Measurements from ENCODE around the gene BICC1.

BICC1 gene

DNA sequence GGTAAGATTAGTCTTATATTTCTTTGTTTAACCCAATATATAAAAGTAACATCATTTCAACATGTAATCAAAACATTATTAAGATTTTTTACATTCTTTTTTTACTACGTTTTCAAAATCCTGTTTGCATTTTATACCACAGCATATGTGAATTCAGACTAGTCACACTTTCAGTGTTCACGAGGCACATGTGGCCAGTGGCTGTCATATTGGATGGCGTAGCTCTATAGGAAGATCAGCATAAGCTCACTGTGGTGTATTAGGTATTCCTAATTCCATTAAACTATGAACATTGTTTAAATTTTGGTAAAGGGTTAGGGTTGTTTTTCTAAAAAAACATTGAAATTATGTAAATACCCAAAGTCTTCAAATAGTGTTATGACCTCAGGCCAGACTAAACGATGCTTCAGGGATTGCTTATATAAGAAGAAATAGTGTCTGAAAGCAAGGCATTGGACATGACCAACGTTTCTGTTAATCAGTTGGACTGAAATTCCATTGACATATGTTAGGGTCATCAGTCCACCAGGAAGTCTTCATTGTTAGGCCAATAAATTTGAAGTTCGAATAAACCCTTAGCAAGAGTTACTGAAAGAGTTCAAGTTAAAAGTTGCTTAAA is 97.0 kb downstream of the BICC1 start:
- no peak for DNase-seq

DNA sequence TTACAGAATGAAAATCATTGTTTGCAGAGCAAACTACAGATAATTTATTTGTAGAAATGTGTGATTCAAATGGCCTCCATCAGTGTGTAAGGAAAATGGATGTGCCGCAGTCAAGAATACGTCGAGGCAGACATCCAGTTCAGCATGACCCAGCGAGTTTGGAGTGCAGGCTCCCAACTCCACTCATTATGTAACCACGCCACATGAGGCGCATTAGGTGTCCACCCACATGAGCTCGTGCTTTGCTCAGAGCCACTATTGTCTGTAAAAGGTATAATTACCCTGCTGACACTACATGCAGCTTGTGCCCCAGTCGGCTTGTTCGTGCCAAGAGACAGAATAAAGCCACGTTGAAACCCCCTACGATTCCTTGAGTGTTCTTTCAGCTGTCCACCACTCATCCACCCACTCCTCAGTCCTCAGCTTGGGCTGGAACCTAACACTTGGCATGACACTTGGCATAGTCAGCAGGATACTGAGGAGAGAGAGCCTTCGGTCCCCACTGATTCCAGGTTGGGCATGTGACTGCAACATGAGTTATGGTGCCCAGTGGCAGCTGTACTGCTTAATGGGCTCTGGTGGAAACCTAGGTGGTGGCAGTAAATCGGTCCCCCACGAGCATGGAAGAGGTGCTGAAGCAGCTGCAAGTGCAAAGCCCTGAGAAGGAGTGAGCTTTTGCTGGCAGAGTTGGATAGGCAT is 102.7 kb downstream of the BICC1 start:
- no peak for DNase-seq

DNA sequence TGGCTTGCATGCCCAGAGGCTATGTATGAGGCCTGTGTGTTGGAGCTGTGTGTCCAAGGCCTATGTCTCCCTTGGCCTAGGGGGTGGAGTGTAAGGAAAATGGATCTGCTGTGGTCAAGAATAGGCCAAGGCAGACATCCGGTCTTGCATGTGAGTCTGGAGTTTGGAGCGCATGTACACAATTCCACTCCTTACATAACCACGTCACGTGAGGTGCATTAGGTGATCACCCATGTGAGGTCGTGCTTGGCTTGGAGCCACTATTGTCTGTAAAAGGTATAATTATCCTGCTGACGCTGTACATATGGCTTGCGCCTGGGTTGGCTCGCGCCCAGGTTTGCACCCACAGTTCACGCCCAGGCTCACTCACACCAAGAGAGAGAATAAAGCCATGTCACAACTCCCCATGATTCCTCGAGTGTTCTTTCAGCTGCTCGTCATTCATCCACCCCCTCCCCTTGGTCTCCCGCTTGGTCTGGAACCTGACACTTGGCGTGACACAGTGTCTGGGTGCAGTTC is 105.5 kb downstream of the BICC1 start:
- DNase-seq = no peak

DNA sequence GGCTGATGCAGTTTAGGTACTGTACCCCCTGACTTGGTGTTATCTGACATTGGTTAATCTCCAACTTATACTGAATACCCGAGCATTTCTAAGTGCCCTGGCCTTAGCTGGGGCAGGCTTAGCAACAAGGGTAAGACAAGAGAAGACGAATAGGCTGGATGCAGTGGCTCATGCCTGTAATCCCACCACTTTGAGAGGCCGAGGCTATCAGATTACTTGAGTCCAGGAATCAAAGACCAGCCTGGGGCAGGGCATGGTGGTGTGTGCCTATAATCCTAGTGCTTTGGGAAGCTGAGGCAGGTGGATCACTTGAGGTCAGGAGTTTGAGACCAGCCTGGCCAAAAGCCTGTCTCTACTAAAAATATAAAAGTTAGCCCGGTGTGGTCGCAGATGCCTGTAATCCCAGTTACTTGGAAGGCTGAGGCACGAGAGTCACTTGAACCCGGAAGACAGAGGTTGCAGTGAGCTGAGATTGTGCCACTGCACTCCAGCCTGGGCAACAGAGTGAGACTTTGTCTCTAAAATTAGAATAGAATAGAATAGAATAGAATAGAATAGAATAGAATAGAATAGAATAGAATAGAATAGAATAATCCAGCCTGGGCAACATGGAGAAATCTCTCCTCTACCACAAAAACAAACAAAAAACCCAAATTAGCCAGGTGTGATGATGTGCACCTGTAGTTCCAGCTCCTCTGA is 108.9 kb downstream of the BICC1 start:
- DNase-seq = no peak

DNA sequence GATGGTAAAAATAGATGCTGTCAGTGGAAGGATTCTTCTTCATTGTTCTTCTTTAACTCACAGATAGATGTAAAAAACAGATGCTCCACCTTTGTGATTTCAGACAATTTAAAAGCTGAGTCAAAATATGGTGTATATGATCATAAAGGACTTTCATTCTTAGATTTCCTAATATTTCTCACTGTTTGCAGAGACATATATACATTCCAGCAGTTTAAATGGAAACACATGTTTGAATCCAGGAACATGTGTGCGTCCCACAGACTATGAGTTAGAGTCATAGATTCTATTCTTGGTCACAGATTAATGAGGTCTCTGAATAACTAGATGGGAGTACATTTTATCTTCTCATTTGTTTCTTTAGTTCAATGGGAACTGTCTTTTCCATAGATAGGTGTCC is 109.6 kb downstream of the BICC1 start:
- DNase-seq = no peak

DNA sequence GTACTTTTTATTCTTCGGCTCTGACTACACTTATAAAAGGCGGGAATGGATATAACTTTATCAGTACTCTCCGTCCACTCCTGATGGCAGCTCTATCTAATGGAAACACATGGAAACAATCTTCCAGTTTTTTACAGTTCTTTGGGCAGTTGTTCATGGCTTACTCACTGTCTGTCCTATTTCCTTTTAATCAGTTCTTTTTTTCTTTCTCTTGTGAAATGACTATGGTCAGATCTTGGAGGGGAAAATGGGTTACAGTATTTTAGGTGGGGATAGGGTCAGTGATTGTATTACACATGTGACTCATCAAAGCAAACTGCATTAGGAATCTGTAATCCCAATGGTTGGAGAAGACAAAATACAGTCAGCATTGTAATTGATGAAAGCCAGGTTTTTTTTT is 112.4 kb downstream of the BICC1 start:
- no peak for DNase-seq

DNA sequence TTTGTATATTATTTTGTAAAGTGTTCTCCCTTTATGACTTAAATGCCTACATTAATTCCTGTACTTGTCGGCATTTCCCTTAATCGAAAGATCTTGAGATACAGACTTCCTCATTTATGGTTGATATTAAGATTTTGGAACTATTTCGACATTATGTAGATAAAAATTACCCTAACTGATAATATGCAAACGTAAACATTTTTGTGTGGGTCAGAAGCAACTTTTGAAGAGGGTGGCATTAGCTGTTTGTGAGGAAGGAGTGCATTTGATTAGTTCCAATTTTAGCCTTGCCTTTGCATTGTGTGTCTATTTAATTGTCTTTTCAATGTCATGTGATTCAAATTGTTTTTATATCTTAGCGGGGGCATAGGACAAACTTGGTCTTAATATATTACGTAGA is 114.7 kb downstream of the BICC1 start:
- DNase-seq = no peak

DNA sequence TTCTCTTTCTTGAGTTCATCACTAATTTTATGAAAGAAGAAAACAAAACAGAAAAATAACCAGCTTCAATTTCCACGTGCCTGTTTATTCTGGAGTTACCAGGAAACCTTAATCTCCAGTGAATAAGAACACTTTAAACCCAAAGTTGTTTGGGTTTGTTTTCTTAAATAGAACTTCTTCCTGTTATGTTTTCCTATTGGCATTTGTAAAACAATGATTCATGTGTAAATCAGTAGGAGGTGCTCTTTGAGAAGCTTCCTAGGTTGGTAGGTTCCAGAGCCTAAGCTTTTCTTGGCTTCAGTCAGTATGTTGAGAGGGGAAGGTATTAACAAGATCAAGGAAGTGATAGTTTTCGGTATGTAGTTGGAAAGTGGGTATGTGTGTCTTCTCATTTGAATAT is 119.0 kb downstream of the BICC1 start:
- DNase-seq = no peak

DNA sequence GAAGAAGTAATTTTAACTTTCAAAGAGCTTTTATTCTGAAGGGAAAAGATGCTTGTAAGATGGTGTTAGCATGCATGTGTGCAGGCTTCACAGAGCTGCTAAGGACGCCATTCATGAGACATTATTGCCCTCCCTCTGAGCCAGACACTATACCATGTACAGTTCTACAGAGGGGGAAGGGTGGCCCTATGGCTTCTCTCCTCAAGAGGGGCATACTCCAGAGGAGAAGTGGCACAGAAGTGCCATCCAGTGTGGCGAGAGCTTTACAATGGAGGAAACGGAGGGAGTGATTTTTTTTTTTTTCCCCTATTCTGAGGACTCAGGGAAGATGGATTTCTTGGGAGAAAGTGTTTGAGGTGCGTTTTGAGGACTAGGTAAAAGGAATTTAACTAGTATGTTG is 119.5 kb downstream of the BICC1 start:
- DNase-seq = no peak

DNA sequence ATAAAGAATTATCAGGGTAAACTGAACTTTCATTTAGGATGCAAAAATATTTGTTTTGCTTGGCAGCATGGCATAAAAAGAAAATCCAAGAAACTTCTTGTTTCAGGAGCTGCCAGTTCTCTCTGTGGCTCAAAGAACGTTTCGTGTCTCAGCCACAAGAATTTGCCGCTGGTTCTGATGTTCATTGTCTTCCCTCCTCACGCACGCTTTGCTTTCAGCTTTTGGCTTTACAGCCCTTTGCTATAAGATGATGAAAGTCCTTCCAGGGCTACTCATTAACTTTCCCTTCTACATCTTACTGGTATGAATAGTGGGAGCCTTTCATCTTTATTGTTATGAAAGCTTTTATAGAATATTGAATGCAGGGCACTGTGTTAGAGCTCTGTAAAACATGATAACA is 124.7 kb downstream of the BICC1 start:
- DNase-seq = no peak

DNA sequence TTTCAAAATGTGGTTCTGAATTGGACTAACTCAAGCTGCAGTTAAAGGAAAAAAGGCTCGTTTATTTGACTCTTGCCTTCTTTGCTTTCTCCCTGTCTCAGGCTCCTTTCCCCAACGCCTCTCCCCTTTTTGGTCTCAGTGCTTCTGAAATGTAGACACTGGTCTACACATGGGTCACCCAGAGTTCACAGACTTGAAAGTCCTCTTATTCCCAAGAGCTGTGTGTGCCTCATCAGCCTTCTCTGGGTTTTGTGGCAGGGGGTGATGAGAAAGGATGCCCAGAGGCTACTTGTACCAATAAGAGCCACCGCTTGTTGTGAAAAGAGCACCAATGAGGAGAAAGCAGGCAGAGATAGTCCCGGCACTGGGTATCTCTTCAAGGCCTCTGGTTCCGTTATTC is 125.7 kb downstream of the BICC1 start:
- no peak for DNase-seq

DNA sequence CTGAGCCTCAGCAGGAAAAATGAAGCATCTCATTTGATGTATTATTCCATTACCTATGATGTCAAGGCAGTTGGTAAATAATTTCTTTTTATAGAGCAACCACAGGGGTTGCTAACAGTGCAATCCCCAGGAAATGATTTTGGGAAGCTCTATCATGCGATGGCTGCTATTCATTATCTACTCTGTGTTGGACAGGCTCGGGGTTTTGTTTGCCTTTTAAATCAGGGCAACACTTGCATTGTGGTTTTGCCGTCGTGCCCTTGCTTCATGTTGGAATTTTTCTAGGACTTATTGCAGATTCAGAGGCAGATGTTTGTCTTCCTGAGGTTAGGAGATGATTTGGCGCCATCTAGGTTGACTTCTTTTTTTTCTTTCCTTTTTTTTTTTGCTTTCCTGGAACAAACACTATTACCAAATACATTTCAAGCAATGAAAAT is 128.4 kb downstream of the BICC1 start:
- no peak for DNase-seq

DNA sequence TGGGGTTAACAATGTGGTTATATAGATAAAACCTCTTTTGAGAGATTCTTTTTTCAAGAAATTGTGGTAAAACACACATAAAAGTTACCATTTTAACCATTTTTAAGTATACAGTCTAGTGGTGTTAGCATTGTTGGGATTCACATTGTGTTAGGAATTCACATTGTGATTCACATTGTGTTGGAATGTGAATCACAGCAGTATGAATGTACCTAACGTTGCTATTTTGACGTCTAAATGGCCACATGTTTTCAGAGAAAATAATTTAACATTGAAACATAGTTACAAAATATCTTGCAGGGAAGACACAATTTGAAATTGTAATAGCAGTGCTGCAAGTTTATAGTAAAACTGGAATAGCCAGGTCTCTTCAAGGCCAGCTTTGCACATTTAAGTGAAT is 129.0 kb downstream of the BICC1 start:
- no peak for DNase-seq

DNA sequence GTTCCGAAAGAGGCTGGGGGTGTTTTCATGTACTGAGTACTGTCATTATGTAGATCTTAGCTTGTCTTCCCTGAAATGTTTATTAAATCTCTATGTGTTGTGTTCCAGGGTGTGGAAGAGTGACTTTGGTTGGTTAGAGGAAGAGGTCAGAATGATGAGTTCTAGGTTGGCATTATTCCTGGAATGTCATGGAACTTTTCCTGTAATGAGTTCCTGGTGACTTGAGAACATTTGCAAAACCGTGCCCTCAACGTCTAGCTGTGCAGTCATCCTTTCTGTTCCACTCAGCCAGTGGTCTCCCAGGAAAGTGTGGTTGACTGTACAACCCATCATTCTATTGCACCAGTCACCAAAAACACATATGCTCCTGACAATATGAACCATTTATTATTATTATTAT is 129.6 kb downstream of the BICC1 start:
- DNase-seq = no peak

DNA sequence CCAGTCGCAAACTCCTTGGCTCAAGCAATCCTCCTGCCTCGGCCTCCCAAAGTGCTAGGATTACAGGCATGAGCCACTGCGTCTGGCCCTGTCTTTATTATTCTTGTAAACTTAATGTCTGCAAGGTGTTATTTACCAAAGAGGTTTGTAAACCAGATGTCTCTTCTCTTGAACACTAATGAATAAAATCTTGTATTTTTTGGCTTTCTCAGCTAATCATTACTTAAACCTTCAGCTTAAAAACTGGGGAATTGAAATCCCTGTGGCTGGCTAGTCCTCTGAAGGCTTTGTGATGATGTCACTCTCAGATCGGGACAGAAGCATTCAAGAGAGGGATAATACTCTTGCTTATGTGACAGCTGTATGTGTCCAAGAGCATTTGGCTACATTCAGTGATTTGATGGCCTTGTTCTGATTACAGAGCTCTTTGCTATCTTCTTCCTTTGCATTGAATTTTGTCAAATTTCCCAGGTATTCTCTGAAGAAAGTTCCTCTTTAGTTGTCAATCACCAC is 130.3 kb downstream of the BICC1 start:
- no peak for DNase-seq

DNA sequence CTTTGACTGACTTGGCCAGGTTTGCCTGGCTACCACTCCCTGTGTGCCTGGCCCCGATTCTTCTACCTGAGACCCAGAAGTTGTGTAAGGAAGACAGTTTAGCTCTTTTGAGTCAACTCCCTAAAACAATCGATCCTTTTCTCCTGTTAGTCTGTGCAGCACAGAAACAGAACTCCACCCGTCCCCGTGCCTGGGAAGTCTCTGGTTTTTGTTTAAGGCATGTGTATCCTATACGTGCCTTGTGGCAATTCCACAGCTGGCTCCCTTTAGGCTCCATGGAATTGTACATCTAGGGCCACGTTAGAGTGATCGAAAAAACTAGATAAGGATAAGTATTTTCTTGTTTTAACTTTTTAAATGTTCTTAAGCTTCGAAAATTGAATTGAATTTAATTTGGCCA is 131.6 kb downstream of the BICC1 start:
- no peak for DNase-seq

DNA sequence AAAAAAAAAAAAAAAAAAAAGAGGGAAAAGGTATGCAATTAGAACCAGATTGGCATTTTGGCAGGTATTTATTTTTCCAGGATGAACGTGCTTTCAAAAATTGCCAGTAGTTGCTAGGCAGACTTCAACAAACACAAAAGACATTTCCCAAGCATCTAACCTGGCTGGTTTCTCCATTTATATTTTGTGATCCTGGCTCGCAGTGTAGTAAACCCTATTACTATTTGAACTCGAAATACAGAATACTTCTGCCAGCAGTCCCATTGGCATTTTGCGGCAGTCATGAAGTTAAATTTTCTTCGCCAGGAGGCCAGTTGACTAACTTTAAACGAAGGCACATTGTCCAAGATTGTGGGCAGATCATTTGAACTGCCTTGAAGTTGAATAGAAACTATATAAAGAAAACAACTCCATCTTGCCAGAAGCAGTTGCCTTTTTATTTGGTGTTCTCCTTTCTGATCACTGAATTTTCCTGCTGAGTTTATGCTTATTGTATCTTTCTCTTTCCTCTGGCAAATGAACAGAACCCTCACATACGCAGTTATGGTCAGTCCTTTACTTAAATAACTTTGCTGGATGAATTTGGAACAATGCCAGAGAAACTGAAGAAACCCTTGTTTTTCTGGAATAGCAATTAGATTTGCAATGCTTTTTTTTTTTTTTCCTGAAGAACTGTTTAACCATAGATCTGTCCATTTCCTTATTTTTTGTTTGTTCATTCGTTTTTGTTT is 132.9 kb downstream of the BICC1 start:
- no peak for DNase-seq

DNA sequence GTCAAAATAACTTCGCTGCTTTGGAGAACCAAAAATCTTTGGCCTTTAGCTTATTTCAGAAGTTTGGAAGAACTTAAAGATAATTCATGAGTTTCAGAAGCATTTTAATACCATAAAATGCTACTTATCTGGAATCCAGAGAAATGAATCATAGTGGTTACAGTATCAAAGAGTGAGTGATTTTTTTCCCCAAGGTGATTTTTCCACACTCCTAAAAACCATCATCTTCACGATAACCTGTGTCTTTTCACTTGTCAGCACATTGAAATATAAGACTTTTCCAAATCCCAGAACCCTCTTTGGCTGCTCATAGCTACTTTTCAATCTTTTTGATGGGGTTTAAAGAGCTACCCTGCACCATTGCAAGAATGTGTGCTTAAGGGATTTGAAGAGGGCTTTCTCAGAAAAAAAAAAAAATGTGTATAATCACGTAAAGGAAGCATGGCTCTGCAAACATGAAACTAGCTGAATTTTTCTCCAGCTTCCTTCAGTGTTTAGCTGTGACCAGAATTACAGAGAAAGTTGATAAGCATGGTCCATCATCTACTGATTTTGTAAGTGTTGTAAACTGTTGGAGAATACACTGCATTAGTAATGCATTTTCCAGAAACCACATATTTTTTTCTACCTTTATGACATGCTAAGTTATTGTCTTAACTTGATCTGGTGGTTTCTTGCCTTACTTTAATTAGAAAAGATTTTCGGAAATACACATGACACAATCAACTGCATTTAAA is 134.9 kb downstream of the BICC1 start:
- DNase-seq = no peak

DNA sequence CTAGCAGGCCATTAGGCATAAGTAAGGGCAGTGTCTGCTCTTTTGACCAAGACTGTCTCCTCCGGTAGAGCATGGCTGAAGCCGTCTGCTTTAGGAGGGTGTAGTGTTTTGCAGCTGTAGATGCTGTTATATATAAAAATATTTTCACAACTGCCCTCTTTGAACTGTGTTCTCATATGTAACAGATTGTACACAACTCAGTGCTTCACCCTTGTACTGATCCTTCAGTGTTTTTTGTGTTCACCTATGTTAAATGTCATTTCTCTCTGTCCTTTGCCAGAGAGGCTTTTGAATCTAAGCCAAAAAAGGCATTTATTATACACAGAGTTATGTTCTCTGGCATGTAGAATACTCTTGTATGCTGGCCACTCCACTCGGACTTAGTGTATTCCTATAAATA is 135.5 kb downstream of the BICC1 start:
- no peak for DNase-seq

DNA sequence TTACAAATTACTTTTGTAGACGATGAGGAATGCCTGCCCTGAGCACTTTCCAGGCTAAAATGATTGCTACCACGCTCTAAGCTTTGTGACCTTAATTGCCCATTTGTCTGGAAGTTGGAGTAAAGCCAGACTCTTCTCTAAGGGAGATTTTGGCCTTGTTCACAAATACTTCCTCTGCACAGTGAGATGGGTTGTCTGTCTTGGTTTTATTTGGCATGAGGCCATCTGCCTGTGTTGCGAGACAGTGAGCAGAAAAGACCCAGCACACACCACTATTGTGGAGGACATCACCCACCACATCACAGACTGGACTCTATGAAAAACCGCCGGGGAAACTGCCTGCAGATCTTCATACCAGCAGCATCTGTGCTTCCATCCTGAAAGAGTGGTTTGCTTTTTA is 138.4 kb downstream of the BICC1 start:
- no peak for DNase-seq

DNA sequence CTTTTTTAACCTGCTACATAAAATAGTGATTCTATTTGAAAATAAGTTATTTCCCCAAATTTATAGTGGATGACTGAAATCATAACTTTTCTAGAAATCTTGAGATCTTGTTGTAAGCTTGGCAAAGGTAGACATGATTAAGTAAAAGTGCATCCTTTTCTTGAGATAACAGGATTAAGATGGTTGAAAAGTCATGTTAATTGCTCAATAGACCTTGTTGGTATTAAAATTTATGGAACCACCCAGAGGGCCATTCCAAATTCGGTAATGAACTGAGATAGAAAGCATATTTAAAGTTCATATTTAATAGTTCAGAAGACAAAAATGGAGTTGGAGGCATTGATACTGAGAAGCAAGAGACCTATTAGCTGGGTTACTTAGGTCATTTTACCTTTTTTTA is 139.1 kb downstream of the BICC1 start:
- DNase-seq = no peak

DNA sequence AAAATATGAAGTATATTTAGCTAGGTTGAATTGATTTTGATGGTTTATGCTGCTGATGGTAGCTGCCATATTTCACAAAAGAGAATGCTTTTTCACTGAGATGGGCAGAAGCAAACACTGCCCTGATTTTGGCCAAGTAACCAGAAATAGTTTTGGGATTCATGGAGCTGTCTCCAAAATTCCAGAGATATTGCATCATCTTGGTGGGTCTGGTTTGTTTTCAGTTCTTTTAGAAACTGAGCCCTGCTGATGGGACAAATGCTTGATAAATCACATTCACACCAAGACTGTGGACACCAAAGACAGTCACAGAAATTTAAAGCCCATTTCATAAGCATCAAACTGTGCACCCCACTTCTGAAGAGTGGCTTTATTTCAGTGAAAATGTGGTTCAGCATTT is 140.5 kb downstream of the BICC1 start:
- no peak for DNase-seq
